Activated CD8-positive, alpha-beta T cell treated with anti-CD3 and anti-CD28 coated beads for 36 hours (primary cell): ENCODE data around the gene BICDL1. TPM values are rescaled to one million over a fixed set of nuclear protein-coding genes. Genes with fewer than 3 reads are reported as not detected.

ENCODE experiments used
- ATAC-seq: fragments of 200-7000 bp; cut with Tn5 transposase; one replicate; pipeline ENCODE4 v1.10.0; 2021; ENCODE audit warnings: mild to moderate bottlenecking, moderate library complexity
- CTCF ChIA-PET: fragments of 350-600 bp; sonication (Branson Sonifier 250); formaldehyde crosslinking; loops from one replicate; lab custom pipeline; 2021; ENCODE audit warnings: antibody characterized with exemption; lab: Charles Lee
- POLR2A ChIA-PET: fragments of 350-600 bp; sonication (Branson Sonifier 250); formaldehyde crosslinking; loops from one replicate; lab custom pipeline; 2021; ENCODE audit warnings: antibody characterized with exemption; lab: Charles Lee
- DNase-seq: peaks from one replicate; pipeline ENCODE4 v3.0.0-alpha.2; 2020
- H3K27ac Mint-ChIP-seq: one replicate; pipeline ENCODE4 v1.8.0; 2021; ENCODE audit warnings: mild to moderate bottlenecking, mixed read lengths
- H3K27me3 Mint-ChIP-seq: one replicate; pipeline ENCODE4 v1.8.0; 2021; ENCODE audit warnings: mixed read lengths
- H3K36me3 Mint-ChIP-seq: one replicate; pipeline ENCODE4 v1.8.0; 2021; ENCODE audit warnings: low read depth, mixed read lengths
- H3K4me1 Mint-ChIP-seq: one replicate; pipeline ENCODE4 v1.8.0; 2021; ENCODE audit warnings: low read depth, mixed read lengths
- H3K4me3 Mint-ChIP-seq: one replicate; pipeline ENCODE4 v1.8.0; 2021; ENCODE audit warnings: mild to moderate bottlenecking, moderate library complexity, mixed read lengths
- H3K9me3 Mint-ChIP-seq: one replicate; pipeline ENCODE4 v1.8.0; 2021; ENCODE audit warnings: mixed read lengths
- intact Hi-C: fragments of 100-400 bp; cut with micrococcal nuclease; formaldehyde crosslinking; loops from one replicate; pipeline ENCODE4 v1.10.0; 2022
- total RNA-seq, 2 experiments: library from RNA; stranded (reverse); gene quantifications; one replicate each; pipeline ENCODE4 v1.2.3, GENCODE V29; 2021
- TF ChIP-seq, protein P1 (sequence below): fragments of 200-600 bp; IDR thresholded peaks from one replicate; pipeline ENCODE4 v1.8.0; 2022; ENCODE audit warnings: antibody characterized with exemption, mild to moderate bottlenecking

The BICDL1 gene
- total RNA-seq, 2 experiments from 2014 or later: 103 to 107 TPM

DNA sequence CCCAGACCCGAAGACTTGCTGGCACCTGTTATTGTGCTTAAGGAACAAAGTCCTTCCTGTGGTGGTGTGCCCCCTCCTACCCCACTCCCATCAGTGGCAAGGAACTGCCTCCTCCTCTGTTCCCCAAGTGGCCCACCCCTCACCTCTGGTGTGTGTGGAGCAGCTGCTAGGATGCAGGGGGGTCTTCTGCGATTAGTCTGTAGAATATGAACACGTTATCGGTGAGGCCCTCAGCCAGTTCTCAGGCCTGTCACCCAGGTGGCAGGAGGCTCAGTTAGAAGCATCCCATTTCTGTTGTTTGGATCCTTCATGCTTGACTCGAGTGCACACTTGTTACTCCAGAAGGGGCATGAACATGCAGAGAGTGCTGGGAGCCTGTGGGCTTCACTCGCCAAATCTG is 88.2 kb downstream of the BICDL1 start:
- Mint-ChIP-seq H3K4me3 (no peak overlapping the region), H3K4me1 (peaks cover 22% of the 10 kb centered on the region), H3K27ac (no peak overlapping the region), H3K9me3 (no peaks in the 10 kb centered on the region), H3K36me3 (peaks cover 62% of the 10 kb centered on the region), H3K27me3 (no peaks in the 10 kb centered on the region)
- TF ChIP-seq, protein P1, sequence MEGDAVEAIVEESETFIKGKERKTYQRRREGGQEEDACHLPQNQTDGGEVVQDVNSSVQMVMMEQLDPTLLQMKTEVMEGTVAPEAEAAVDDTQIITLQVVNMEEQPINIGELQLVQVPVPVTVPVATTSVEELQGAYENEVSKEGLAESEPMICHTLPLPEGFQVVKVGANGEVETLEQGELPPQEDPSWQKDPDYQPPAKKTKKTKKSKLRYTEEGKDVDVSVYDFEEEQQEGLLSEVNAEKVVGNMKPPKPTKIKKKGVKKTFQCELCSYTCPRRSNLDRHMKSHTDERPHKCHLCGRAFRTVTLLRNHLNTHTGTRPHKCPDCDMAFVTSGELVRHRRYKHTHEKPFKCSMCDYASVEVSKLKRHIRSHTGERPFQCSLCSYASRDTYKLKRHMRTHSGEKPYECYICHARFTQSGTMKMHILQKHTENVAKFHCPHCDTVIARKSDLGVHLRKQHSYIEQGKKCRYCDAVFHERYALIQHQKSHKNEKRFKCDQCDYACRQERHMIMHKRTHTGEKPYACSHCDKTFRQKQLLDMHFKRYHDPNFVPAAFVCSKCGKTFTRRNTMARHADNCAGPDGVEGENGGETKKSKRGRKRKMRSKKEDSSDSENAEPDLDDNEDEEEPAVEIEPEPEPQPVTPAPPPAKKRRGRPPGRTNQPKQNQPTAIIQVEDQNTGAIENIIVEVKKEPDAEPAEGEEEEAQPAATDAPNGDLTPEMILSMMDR: no peak
- intact Hi-C loops: no loop called here
- DNase-seq: no peak
- ChIA-PET POLR2A (no interaction called here), CTCF (interaction anchor here (2.1 kb wide), 1 partner anchor 10 kb away, joined by 7 read pairs; no protein-coding TSS in a partner anchor)
- no peak for ATAC-seq

DNA sequence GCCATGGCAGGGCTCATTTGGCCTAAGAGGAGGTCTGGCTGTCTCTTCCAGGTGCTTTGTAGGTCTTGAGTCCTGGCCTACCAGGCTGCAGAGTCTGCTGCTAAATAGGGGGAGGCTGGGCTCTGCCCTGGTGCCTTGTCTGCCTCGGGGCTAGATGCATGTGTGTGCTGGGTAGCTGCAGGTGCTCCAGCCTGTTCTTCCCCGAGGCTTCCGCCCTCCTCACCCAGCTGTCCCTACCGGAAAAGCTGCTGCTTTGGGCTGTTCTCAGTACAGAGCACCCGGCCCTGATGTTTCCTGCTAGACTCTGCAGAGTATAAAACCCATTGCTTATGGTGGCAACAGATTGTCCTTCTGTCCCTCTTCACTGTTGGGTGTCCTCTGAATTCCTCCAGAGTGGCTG is 89.8 kb downstream of the BICDL1 start:
- intact Hi-C loops: no loop called here
- no peak for DNase-seq
- no peak overlapping the region for H3K4me3 Mint-ChIP-seq
- H3K9me3 Mint-ChIP-seq: no peaks in the 10 kb centered on the region
- H3K27ac Mint-ChIP-seq: peak overlapping the region; percentile 61
- H3K36me3 Mint-ChIP-seq: peaks cover 56% of the 10 kb centered on the region
- H3K4me1 Mint-ChIP-seq: peaks cover 22% of the 10 kb centered on the region
- ATAC-seq: peak; percentile 49
- CTCF ChIA-PET: interaction anchor here (0.8 to 2.1 kb wide), 3 partner anchors 8 to 90 kb away, joined by 3 to 7 read pairs (median 3); no protein-coding TSS in a partner anchor
- H3K27me3 Mint-ChIP-seq: no peaks in the 10 kb centered on the region
- POLR2A ChIA-PET: interaction anchor here (1.0 kb wide), 1 partner anchor 12 kb away, joined by 4 read pairs; no protein-coding TSS in a partner anchor
- TF ChIP-seq, protein P1: no peak

DNA sequence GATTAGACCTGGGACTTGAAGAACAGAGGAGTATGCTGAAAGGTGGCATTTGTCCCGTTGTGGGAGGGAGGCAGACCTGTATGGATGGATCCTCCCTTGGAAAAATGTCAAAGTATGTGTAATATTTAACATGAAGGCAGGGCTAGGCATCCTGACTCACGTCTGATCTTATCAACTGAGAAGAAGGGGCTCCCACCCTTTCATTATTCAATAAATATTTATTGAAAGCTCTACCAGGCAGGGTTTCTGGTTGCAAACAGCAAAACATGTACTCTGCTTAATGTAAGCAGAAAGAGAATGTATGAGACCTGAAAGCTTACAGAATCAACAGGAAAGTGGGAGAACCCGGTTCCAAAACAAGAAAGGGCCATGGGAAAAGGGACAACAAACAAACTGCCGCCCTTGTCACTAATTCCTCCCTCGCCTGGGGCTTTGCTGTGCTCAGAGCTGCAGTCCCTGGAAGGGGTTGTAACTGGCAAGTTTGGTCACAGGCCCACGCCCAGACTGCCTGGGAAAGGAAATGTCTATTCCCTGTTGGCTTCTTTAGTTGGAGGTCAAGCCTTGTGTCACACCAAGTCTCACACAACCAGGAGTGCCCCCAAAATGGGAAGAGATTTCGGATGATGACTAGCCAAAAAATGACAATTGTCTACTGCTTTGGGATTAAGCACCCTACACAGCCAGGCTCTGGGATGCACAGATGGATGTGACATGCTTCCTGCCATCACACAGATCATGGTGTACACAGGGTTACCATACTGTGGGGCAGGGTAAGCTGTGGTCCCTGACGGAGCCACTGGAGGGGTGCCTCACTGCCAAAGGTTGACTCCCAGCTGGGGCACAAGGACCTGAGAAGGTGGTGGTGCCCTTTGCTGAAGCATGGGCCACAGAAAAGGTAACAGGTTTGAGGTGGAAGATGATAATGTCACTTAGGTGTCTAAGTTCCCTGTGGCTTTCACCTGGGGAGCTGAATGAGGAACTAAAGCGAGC is 90.7 kb downstream of the BICDL1 start:
- ATAC-seq: no peak
- ChIA-PET CTCF (interaction anchor here (0.8 kb wide), 1 partner anchor 40 kb away, joined by 3 read pairs; no protein-coding TSS in a partner anchor), POLR2A (interaction anchor here (0.7 to 1.0 kb wide), 2 partner anchors 15 to 238 kb away, joined by 3 to 4 read pairs; no protein-coding TSS in a partner anchor)
- Mint-ChIP-seq H3K36me3 (peaks cover 55% of the 10 kb centered on the region), H3K9me3 (no peaks in the 10 kb centered on the region), H3K4me3 (no peak overlapping the region), H3K27me3 (no peaks in the 10 kb centered on the region), H3K27ac (peak overlapping the region; percentile 61), H3K4me1 (peaks cover 16% of the 10 kb centered on the region)
- TF ChIP-seq, protein P1: no peak
- no peak for DNase-seq
- intact Hi-C loops: no loop called here

DNA sequence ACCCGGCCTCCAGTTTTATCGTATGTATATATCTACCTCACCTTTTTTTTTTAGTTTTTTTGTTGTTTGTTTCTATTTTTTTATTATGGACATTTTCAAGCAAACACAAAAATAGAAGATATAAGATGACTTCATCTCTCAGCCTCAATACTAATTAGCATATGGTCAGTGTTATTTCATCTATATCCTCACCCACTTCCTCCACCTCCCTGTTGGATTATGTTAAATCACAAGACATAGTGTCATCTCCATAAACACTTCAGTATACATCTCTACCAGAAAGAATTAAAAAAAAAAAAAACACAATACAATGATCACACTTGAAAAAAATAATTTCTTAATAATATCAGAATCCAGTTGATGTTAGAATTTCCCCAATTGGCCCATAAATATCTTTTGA is 92.6 kb downstream of the BICDL1 start:
- ChIA-PET CTCF (no interaction called here), POLR2A (no interaction called here)
- peak overlapping the region; percentile 4 for H3K27ac Mint-ChIP-seq
- DNase-seq (no peak), ATAC-seq (no peak)
- no peak overlapping the region for H3K4me3 Mint-ChIP-seq
- peaks cover 53% of the 10 kb centered on the region for H3K36me3 Mint-ChIP-seq
- H3K27me3 Mint-ChIP-seq: no peaks in the 10 kb centered on the region
- no peaks in the 10 kb centered on the region for H3K9me3 Mint-ChIP-seq
- intact Hi-C loops: no loop called here
- TF ChIP-seq, protein P1: no peak
- peaks cover 28% of the 10 kb centered on the region for H3K4me1 Mint-ChIP-seq
